ENCODE measurements around the gene CHIT1. TPM values are rescaled to one million over a fixed set of nuclear protein-coding genes. Genes with fewer than 3 reads are reported as not detected.

Gene CHIT1
- total and polyA plus RNA-seq, 2 experiments from 2014 or later: 0.07 to 0.47 TPM

- TF ChIP-seq REST (IDR thresholded peaks at IDR 0.05; ENCODE audit: unreplicated experiment) (no peak), ZNF331 (CRISPR knock-in tag; IDR thresholded peaks at IDR 0.05; ENCODE audit: low read depth) (no peak), ETS1 (IDR thresholded peaks at IDR 0.05) (no peak), POLR2AphosphoS5 (IDR thresholded peaks at IDR 0.05; ENCODE audit: low read depth) (no peak), EZH2phosphoT487 (IDR thresholded peaks at IDR 0.05; ENCODE audit: unreplicated experiment) (no peak), CTCF (conservative IDR thresholded peaks at IDR 0.05; ENCODE audit: low read depth in 2 of 2) (no peak)
These were observed 9.6 kb upstream of the CHIT1 start (continued) for GRCh38 chr1:203239081-203239480.

GRCh38 chr1:203238535-203238934 is 9.1 kb upstream of the CHIT1 start:
- Histone ChIP-seq H3K79me2 (replicated peaks; ENCODE audit: insufficient read depth) (no peaks in the 10 kb centered on the region), H3K27ac (ENCODE audit: low read depth) (no peak overlapping the region), H3K9me2 (ENCODE audit: insufficient read depth) (no peaks in the 10 kb centered on the region), H3K4me1 (ENCODE audit: insufficient read depth) (no peaks in the 10 kb centered on the region), H3K36me3 (ENCODE audit: insufficient read depth) (no peaks in the 10 kb centered on the region), H2AFZ (no peak overlapping the region), H4K20me1 (replicated peaks; ENCODE audit: insufficient read depth) (no peaks in the 10 kb centered on the region), H3K4me3 (no peak overlapping the region), H3K4me2 (no peak overlapping the region), H3K27me3 (ENCODE audit: insufficient read depth) (no peaks in the 10 kb centered on the region), H3F3A (replicated peaks; ENCODE audit: low read depth) (no peaks in the 10 kb centered on the region)
- Mint-ChIP-seq H3K36me3 (ENCODE audit: low read depth) (peaks cover 13% of the 10 kb centered on the region), H3K27me3 (ENCODE audit: insufficient read depth, low read depth, poor library complexity) (peaks cover 8% of the 10 kb centered on the region), H3K27ac (no peak overlapping the region), H3K9me3 (peaks cover 38% of the 10 kb centered on the region), H3K4me3 (no peak overlapping the region), H3K4me1 (no peaks in the 10 kb centered on the region)
- no peak for ATAC-seq
- DNase-seq (ENCODE audit: low spot score): no peak
- TF ChIP-seq ZNF331 (CRISPR knock-in tag; IDR thresholded peaks at IDR 0.05; ENCODE audit: low read depth): no peak
- TF ChIP-seq JUNB (IDR thresholded peaks at IDR 0.05; ENCODE audit: unreplicated experiment): no peak
- no peak for TF ChIP-seq ZNF462 (CRISPR knock-in tag; IDR thresholded peaks at IDR 0.05)
- no peak for TF ChIP-seq CREB1 (CRISPR knock-in tag; IDR thresholded peaks at IDR 0.05; ENCODE audit: low read depth)
- TF ChIP-seq STAT1 (IDR thresholded peaks at IDR 0.05; ENCODE audit: unreplicated experiment): no peak
- TF ChIP-seq EZH2 (IDR thresholded peaks at IDR 0.05; ENCODE audit: low read depth, unreplicated experiment): no peak
- no peak for TF ChIP-seq ETS1 (IDR thresholded peaks at IDR 0.05)
